Stimulated activated CD8-positive, alpha-beta memory T cell treated with anti-CD3 and anti-CD28 coated beads, Interleukin-2, amount 100 ng/mL, for 48 hours (primary cell): ENCODE data around the gene PTPRK.

Experiments used
- DNase-seq, 2 donors: peaks; one replicate each; pipeline ENCODE4 v3.0.0-alpha.2; 2020; ENCODE audit warnings: low read depth in 2 of 2

Gene PTPRK

GRCh38 chr6:128192972-128193371, 327.4 kb downstream of the PTPRK start:
- no peak for DNase-seq

DNA sequence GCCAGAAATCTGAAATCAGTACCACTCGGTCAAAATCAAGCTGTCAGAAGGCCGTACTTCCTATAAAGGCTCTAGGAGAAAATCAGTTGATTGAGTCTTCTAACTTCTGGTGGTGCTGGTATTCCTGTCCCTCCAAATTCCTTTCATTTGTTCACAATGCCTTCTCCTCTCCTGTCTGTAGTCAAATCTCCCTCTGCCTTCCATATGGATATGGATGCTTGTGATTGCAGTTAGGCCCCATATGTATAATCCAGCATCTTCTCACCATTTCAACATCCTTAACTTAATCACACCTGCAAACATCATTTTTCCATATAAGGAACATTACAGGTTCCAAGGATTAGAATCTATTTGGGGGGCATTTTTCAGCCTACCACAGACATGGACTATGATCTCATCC, 331.7 kb downstream of the PTPRK start:
- DNase-seq, result no peak

DNA sequence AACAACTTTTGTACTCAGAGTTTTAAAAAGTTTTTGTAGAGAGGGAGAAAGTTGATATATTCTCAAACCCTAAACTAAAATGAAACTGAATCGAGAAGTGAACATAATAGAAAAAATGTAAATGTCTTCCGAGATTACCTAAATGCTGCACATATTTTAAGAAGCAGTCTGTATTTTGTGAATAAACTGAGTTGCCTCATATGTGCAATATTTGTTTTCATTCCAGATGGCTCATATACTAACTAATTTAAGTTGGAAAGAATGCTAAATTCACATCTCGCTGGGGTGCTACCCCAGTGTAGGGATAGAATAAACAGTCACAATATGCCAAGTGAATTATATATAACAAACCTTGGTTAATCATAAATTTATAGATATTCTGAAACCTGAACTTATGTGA, 333.7 kb downstream of the PTPRK start:
- DNase-seq, result no peak

DNA sequence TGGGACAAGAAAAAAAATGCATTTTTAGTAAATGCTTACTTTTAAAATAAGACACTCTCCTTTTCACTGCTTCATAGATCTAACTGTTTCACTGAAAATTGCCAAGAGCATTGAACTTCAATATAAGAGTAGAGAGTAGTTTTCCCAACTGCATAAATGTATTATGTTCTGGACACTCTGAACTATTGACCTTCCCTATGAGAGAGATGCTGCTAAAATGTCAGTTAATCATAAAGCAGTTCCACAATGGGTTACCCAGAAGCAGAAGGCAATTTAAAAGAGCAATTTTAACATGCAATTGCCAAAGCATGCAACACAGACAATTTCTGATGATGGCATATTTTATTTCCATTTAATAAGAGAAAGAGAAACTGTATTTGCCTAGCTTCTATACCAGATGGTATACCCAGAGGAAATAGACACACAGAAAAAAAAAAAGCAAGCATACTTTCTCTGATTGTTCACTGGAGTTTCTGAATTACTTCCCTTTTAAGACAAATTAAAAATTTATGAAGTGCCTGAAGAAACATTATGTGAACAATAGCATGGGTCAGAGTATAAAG, 340.4 kb downstream of the PTPRK start:
- no peak for DNase-seq

GRCh38 chr6:128174724-128175123, 345.7 kb downstream of the PTPRK start:
- DNase-seq, result no peak

DNA sequence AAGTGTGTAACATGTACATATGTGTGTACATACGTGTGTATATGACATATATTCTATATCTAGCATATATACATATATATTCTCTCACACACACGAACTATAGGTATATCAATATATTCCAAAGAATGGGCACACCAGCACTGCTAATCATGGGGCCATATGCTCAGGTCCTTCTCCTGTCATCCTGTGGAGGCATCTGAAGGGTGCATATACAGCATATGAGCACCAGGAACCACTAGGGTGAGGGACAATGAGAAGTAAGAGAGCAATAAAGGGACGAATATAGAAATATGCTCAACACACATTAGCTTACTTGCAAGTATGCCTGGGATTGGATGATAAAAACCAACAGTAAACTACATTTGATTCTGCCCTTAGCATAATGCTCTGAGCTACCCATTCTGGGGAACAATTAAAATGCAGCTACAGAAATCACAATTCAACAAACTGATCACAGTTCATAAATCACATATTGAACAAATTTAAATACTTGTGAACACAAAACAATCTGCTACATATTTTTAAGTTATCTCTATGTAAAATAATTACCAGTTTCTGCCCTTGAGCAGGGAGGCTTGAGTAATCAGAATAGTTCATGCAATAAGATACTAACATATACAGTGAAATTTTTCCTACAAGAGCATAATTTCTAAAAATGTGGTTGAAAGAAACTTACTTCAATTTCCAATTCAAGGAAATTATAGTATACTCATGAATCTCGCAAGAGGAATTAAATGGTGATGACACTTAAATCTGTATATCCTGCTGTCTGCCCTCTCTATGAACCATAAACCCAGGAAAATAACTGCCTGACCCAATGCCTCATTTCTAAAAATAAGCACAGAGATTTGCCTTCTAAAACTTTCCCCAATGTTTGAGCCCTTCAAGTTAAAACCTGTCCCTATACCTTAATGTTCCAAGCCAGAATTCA, 347.4 kb downstream of the PTPRK start:
- no peak for DNase-seq

DNA sequence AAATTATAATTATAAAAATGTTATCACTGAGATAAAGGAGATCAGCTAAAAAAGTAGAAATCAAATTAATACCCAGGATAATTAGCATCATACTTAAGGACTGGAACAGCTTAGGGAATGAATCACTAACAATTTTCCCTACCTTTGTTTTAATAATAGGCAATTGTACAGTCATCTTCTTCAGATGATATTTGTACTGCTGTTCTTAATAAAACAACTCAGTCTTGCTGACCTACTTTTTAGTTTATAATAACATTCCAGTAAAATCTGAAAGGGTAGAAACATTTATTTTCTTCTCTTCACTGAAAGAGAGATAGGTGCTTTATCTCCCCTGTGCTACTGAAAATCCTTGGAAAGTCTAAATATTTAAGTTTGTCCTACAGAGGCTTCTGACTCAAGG, 348.3 kb downstream of the PTPRK start:
- no peak for DNase-seq

GRCh38 chr6:128171182-128171581, 349.2 kb downstream of the PTPRK start:
- DNase-seq, result no peak

DNA sequence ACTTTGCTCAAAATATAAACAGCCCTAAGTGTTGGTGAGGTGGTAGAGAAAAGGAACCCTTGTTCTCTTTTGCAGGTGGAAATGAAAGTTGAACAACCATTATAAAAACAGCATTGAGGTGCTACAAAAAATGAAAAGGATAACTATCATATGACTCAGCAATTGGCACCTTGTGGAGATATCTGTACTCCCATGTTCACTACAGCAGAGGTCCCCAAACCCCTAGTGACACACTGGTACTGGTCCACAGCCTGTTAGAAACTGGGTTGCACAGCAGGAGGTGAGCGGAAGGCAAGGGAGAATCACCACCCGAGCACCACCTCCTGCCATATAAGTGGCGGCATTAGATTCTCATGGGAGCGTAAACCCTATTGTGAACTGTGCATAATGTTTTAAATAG, 352.2 kb downstream of the PTPRK start:
- no peak for DNase-seq

- DNase-seq, result no peak
Observed at GRCh38 chr6:128167552-128167951, 352.8 kb downstream of the PTPRK start.

DNA sequence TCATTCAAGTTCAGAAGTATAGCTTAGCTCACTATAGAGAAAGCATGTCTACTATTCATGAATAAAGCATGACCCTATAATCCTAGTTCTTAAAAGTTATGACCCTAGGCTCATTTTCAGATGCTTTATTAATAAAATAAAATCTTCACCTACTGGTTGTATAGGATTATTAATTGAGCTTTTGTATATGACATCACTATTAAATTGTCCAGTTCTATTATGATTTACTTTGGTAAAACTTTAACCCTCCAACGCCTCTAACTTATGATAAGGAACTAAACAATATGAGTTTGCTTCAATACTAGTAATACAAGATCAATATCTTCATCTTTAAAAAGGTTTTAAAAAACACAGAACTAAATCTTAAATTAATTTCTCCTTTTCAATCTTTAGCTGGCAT, 356.1 kb downstream of the PTPRK start:
- no peak for DNase-seq

DNA sequence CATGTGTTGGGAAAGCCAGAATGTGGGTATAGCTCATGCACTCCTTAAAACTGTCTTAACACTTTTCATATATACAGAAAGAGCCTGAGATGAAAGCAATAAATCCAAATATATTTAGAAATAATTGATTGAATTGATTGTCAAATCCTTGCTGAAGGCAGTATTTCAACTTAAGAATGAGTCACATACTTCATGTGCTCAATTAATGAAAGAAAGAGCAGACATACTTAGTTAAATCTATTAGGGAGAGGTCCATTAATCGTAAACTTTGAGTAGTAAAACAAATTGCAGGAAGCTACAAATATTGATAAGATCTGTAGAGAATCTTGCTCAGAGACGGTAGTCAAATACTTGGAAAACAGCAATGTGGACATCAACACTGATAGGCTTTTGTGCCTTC, 358.0 kb downstream of the PTPRK start:
- no peak for DNase-seq

DNA sequence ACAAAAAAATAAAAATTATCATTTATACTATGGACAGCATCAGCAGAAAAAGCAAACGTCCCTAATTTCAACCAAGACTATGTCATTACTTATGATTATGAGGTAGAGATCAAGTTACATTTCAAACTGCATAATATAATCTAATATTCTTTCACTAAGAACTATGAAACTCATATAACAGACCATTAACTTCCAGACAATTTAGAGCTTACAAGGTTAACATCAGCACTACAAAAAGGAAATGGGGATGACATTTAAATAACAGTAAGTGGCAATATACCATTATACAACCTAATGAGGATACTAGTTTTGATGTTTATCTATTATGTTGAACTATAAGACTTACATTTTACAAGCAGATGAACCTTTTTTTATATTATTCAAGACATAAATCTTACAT, 358.6 kb downstream of the PTPRK start:
- no peak for DNase-seq

DNA sequence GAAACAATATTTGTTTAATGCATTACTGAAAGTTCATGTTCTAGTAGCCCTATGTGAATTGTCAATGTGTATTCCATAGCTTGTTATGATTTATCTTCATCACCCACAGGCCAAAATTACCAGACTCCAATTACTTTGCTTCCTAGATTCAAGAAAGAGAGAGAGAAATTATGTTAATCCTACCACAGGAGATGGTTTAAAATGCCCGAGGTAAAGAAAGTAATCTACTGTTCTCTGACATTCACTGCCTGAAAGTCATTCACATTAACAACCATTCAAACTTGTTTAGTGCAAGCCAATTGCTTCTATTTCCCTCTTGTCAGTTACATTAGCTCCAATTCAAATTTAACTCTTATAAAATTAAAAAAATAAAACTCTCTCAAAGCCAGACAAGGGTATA, 359.1 kb downstream of the PTPRK start:
- DNase-seq, result no peak

DNA sequence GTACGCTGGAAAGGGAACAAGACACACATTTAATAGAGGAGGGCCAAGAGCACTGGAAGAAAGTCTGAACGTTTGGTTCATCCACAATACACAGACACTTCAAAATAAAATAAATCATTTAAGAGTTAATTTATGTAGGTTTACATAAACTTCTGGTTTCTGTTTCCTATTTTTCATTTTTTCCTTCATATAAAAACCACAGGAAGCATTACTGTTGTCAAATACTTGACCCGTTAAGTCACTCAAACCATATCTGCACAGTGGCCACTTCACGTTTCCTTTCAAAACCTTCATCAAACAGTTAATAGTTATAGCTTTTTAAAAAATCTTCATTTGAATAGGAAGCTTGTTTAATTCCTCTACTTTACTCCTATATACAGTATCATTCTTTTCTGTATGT, 361.9 kb downstream of the PTPRK start:
- DNase-seq, result no peak

GRCh38 chr6:128156321-128157111, 363.9 kb downstream of the PTPRK start:
- no peak for DNase-seq

GRCh38 chr6:128155826-128156225, 364.6 kb downstream of the PTPRK start:
- DNase-seq, result no peak

DNA sequence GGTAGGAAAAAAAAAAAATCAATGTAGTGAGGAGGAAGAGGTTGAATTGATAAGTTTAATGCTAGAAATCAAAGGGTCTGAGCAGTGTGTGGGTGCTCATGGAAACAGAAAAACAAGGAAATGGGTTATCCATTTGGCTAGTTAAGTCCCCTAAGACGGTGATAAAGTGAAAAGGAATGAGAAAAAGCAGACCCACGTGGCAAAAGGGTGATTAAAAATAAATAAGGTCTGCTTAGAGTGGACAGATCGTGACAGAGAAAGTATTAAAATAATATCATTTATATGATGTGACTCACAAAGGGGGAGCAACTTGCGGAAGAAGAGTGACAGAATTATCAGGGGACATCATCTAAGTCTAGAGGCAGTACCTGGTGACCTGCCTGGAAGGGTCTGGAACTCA, 367.8 kb downstream of the PTPRK start:
- DNase-seq, result no peak

DNA sequence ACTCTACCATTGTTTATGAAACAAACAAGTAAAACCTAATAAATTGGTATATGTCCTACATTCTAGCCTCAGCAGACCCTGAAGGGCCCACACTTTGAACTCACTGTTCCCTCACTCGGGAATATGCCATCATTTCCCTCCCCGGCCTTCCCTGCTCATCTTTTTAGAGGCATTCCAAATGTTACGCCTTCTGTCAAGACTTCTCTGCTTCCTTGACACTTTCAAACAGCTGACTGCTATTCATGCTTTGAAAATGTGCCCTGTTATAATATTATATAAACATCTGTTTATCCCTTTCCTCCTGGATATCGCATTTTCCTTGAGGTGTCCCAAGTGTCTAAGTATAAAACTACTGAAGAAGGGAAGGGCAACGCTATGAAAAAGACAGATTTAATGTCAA, 370.0 kb downstream of the PTPRK start:
- DNase-seq, result no peak

DNA sequence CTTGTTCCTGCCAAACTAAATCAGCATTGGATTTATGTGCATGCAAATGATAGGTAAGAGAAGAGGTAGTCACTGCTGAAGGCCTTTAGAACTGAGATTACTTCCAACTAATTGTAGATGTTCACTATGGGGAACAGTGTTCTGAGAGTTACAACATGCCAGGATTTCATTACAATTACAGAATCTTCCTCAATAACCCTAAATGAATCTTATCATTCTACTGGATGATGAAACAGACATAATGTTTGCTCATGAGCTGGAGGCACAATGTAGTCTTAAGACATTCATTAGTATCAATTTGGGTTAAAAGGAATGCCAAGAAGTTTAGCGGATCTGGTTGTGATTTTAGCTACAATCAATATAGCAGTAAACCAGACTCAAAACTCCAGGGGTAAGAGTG, 370.6 kb downstream of the PTPRK start:
- no peak for DNase-seq

GRCh38 chr6:128144320-128144719, 376.1 kb downstream of the PTPRK start:
- DNase-seq, result no peak

DNA sequence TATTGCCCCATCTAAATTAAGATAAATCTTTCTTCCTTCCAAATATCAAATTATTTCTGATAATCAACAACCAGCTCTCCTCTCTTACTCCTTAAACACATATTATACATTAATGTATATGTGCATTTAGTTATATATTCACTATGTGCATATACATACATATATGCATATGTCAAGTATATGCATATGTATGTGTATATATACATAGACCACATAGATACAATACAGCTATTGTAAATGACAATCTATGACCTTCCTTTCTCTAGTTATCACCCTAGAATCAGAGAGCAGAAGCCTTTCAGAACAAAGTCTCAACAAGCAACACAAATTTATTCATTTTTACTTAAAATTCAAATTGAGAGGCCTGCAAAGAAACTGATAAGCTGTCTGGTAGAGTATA, 378.5 kb downstream of the PTPRK start:
- no peak for DNase-seq

GRCh38 chr6:128139519-128139918, 380.9 kb downstream of the PTPRK start:
- DNase-seq, result no peak
